Loucy (cell line): Measurements from ENCODE around the gene ZSCAN9.

ENCODE experiments used
- EZH2phosphoT487 ChIP-seq: fragments of 200-600 bp; IDR thresholded peaks from 2 replicates; pipeline ENCODE4 v1.6.1; 2018; ENCODE audit warnings: antibody characterized with exemption, mild to moderate bottlenecking, moderate library complexity, borderline replicate concordance
- TF ChIP-seq, protein P1 (sequence below): fragments of 200-600 bp; sonication (generic); conservative IDR thresholded peaks from 2 replicates; pipeline ENCODE4 v1.5.1; 2014; ENCODE audit warnings: mild to moderate bottlenecking, antibody characterized with exemption, low read length

DNA sequence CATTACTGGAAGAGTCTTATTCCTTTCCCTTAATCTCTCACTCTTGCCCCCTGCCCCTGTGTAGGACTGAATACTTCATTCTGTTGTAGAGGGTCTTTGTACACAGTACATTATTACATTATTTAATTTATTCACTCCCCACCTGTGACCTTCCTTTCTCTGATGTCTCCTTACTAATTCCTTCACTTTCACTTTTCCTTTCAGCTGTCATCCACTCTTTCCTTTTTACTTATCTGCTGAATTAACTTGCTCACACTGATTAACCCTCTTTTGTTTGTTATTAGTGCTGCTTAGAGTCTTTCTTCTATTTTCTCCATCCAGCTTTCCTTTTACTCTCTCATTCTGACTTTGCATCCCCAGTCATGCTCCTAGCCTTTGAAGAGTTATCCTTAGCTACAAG lies 49.8 kb downstream of the ZSCAN9 start:
- TF ChIP-seq, protein P1, sequence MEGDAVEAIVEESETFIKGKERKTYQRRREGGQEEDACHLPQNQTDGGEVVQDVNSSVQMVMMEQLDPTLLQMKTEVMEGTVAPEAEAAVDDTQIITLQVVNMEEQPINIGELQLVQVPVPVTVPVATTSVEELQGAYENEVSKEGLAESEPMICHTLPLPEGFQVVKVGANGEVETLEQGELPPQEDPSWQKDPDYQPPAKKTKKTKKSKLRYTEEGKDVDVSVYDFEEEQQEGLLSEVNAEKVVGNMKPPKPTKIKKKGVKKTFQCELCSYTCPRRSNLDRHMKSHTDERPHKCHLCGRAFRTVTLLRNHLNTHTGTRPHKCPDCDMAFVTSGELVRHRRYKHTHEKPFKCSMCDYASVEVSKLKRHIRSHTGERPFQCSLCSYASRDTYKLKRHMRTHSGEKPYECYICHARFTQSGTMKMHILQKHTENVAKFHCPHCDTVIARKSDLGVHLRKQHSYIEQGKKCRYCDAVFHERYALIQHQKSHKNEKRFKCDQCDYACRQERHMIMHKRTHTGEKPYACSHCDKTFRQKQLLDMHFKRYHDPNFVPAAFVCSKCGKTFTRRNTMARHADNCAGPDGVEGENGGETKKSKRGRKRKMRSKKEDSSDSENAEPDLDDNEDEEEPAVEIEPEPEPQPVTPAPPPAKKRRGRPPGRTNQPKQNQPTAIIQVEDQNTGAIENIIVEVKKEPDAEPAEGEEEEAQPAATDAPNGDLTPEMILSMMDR: no peak
- TF ChIP-seq EZH2phosphoT487: no peak
